GM12878 (cell line): ENCODE results near the gene BRD3. TPM values are rescaled to one million over a fixed set of nuclear protein-coding genes. Genes with fewer than 3 reads are reported as not detected.

Experiments
- ATAC-seq: fragments of 200-7000 bp; cut with Tn5 transposase; 3 replicates; pipeline ENCODE4 v1.9.1; 2020; ENCODE audit warnings: mild to moderate bottlenecking, moderate library complexity
- BruUV-seq: library from RNA; stranded (reverse); fragments of 400-500 nt; replicated peaks from 2 replicates; lab custom pipeline; 2021; lab: Mats Ljungman, UMichigan
- CTCF ChIA-PET: fragments of 300-600 bp; sonication (Branson Sonifier 250); formaldehyde crosslinking; extraction: SDS; loops from one replicate; lab custom pipeline; 2021; ENCODE audit warnings: inconsistent platforms; lab: Yijun Ruan, JAX
- POLR2A ChIA-PET: fragments of 350-600 bp; formaldehyde crosslinking; extraction: SDS; loops from one replicate; lab custom pipeline; 2021; ENCODE audit warnings: inconsistent platforms; lab: Charles Lee
- RAD21 ChIA-PET: fragments of 300-600 bp; sonication (Branson Sonifier 250); formaldehyde crosslinking; loops from one replicate; lab custom pipeline; 2023; ENCODE audit warnings: antibody characterized with exemption; ENCODE audit not compliant: unreplicated experiment; lab: Charles Lee
- SMC1A ChIA-PET: fragments of 300-600 bp; sonication (Branson Sonifier 250); formaldehyde crosslinking; loops from one replicate; lab custom pipeline; 2023; ENCODE audit not compliant: unreplicated experiment, uncharacterized antibody; lab: Charles Lee
- DNase-seq: peaks from one replicate; pipeline ENCODE4 v3.0.0-alpha.2; 2011; ENCODE audit warnings: low read depth, low spot score
- FAIRE-seq: peaks from 3 replicates; lab custom pipeline; 2011; peaks lifted over from hg19 to GRCh38; lab: Jason Lieb, UNC
- H2AFZ ChIP-seq: 2 replicates; pipeline ENCODE4 v1.6.0; 2011; ENCODE audit warnings: low read depth, low read length, control low read depth; ENCODE audit not compliant: control insufficient read depth
- H3K27ac ChIP-seq: 2 replicates; pipeline ENCODE4 v1.5.1; 2011; ENCODE audit warnings: control low read depth; ENCODE audit not compliant: control insufficient read depth, insufficient read depth
- H3K27me3 ChIP-seq, 2 experiments: replicated peaks in 1 of 2; 2 replicates each; pipeline versions ENCODE4 v1.6.0 to v1.6.1; 2011; ENCODE audit warnings: low read length in 1 of 2; ENCODE audit not compliant: control insufficient read depth in 2 of 2, insufficient read depth in 2 of 2
- H3K36me3 ChIP-seq, 2 experiments: 2 replicates each; pipeline ENCODE4 v1.5.1; 2011; ENCODE audit warnings: low read length in 1 of 2; ENCODE audit not compliant: control insufficient read depth in 2 of 2, insufficient read depth in 2 of 2
- H3K4me1 ChIP-seq: 2 replicates; pipeline ENCODE4 v1.6.1; 2011; ENCODE audit warnings: mild to moderate bottlenecking, low read length, moderate library complexity, mixed read lengths; ENCODE audit not compliant: control insufficient read depth, insufficient read depth
- H3K4me2 ChIP-seq: 2 replicates; pipeline ENCODE4 v1.6.0; 2011; ENCODE audit warnings: control low read depth; ENCODE audit not compliant: control insufficient read depth, insufficient read depth
- H3K4me3 ChIP-seq: fragments of 200-600 bp; sonication (generic); 2 replicates; pipeline ENCODE4 v1.5.1; 2016
- H3K79me2 ChIP-seq: 2 replicates; pipeline ENCODE4 v1.6.0; 2011; ENCODE audit warnings: low read length; ENCODE audit not compliant: control insufficient read depth, insufficient read depth
- H3K9ac ChIP-seq: 2 replicates; pipeline ENCODE4 v1.8.0; 2011; ENCODE audit warnings: low read length, control low read depth, mixed read lengths; ENCODE audit not compliant: control insufficient read depth, insufficient read depth
- H3K9me3 ChIP-seq: replicated peaks from 3 replicates; pipeline ENCODE4 v1.5.1; 2011; ENCODE audit warnings: mild to moderate bottlenecking, low read length; ENCODE audit not compliant: control insufficient read depth, insufficient read depth
- H4K20me1 ChIP-seq: 2 replicates; pipeline ENCODE4 v1.6.0; 2011; ENCODE audit not compliant: control insufficient read depth, insufficient read depth
- LARP7 ChIP-seq: fragments of 450-650 bp; IDR thresholded peaks from 2 replicates; pipeline ENCODE4 v1.6.1; 2017; ENCODE audit warnings: mild to moderate bottlenecking
- RAD21 ChIP-seq: IDR thresholded peaks from 2 replicates; pipeline ENCODE4 v1.6.1; 2011; ENCODE audit warnings: mild to moderate bottlenecking, low read depth, low read length, moderate library complexity; ENCODE audit not compliant: insufficient read depth
- RUNX3 ChIP-seq: IDR thresholded peaks from 2 replicates; pipeline ENCODE4 v1.6.1; 2012; ENCODE audit warnings: low read length, inconsistent platforms
- SMAD1 ChIP-seq: fragments of 450-650 bp; IDR thresholded peaks from 2 replicates; pipeline ENCODE4 v1.6.1; 2018; ENCODE audit warnings: mild to moderate bottlenecking, low read depth; ENCODE audit not compliant: partially characterized antibody
- SP1 ChIP-seq: IDR thresholded peaks from one replicate; pipeline ENCODE4 v1.6.1; 2011; ENCODE audit warnings: low read depth, low read length
- TARDBP ChIP-seq: IDR thresholded peaks from 2 replicates; pipeline ENCODE4 v1.6.1; 2016; ENCODE audit warnings: borderline replicate concordance
- TBL1XR1 ChIP-seq: IDR thresholded peaks from 2 replicates; pipeline ENCODE4 v1.6.1; 2012; ENCODE audit warnings: low read depth, low read length, improper control_type of control experiment
- WGBS: methylation state at CpG from one replicate; pipeline ENCODE4 v1.1.6; 2016; ENCODE audit warnings: low lambda C conversion rate; ENCODE audit not compliant: insufficient replicate concordance, insufficient coverage; ENCODE audit errors: missing lambda C conversion rate; 5-methylcytosine and 5-hydroxymethylcytosine counted together
- in situ Hi-C: fragments of 300-500 bp; cut with MboI; formaldehyde crosslinking; loops from 9 replicates; pipeline ENCODE4 v1.14.3; 2018; ENCODE audit warnings: mixed read lengths
- intact Hi-C: fragments of 100-400 bp; cut with micrococcal nuclease; formaldehyde crosslinking; loops from one replicate; pipeline ENCODE4 v1.14.2; 2022; ENCODE audit not compliant: unreplicated experiment
- polyA plus RNA-seq, 11 experiments: library from polyadenylated mRNA; depleted of rRNA in 4 of 11; unstranded in 6 of 11; stranded (reverse) in 5 of 11; fragments of >200 nt; fragmentation: Nextera tagmentation in 4 of 11; fragmentation: Illumina TruSeq in 1 of 11; extraction: Ambion mirVana in 4 of 11; extraction: Trizol in 1 of 11; gene quantifications; 1 replicate in 1 of 11; 2 replicates in 10 of 11; pipeline versions ENCODE4 v1.2.1 to v1.2.3, GENCODE V29; 2011 to 2016; ENCODE audit warnings: inconsistent platforms in 2 of 11, missing spikeins in 2 of 11, low read depth in 1 of 11
- total RNA-seq, 4 experiments: library from RNA; depleted of rRNA in 3 of 4; stranded (reverse); fragments of >200 nt in 3 of 4; fragmentation: Illumina TruSeq in 1 of 4; extraction: Trizol in 1 of 4; gene quantifications; 2 replicates each; pipeline versions ENCODE4 v1.2.1 to v1.2.3, GENCODE V29; 2013 to 2021
- TF ChIP-seq, protein P1 (sequence below): IDR thresholded peaks from 2 replicates; pipeline ENCODE4 v1.6.1; 2012; ENCODE audit warnings: improper control_type of control experiment, low read depth, low read length; ENCODE audit not compliant: insufficient replicate concordance
- TF ChIP-seq, protein P2 (sequence below): fragments of 450-650 bp; IDR thresholded peaks from 2 replicates; pipeline ENCODE4 v1.6.1; 2016; ENCODE audit warnings: mild to moderate bottlenecking

BRD3 gene
- total and polyA plus RNA-seq, 10 of the 15 experiments (the other 5 are each of a cell fraction or from before 2014, with no cell fraction given): 0.53 to 20.8 (median 4.8) TPM

DNA sequence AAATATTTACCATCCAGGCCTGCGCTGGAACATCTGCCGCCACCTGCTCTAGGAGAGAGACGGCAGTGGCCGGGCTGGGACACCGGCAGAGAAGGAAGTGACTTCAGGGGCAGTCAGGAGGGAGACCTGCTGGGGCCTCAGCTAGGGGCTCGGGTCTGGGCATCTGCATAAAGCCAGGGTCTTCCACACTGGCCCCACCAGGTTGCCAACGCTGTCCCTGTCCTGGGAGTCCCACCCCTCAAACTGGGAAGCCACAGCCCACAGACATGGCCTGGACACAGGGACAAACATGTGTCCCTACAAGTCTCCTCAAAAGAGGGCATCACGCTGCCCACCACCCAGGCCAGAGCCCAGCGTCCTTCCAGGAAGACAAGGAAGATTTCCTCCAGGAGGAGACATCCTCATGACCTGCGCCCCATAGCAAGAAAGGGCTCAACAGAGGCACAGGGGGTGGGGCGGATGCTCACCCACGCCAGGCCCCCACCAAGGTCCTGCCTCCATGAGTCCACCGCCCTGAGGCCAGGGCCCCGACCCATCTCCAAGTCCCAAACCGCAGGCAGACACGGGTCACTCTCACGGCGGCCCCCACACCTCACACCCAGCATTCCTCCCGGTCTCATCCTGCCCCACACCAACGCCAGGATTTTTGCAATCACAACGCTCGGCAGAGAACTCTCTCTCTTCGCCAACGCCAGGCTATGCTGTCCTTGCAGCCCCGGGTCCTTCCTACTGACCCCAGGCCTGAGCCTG is 84.7 kb downstream of the BRD3 start:
- H3K36me3 ChIP-seq: peaks cover 0 to 3% of the 10 kb centered on the region in 2 experiments; a peak in 3 of 4 replicates
- H2AFZ ChIP-seq: no peak overlapping the region
- CTCF ChIA-PET: no interaction called here
- SMC1A ChIA-PET: no interaction called here
- in situ Hi-C loops: no loop called here
- no peak for FAIRE-seq
- DNase-seq: no peak
- H3K9me3 ChIP-seq: no peaks in the 10 kb centered on the region
- POLR2A ChIA-PET: no interaction called here
- peaks cover 6% of the 10 kb centered on the region; the same call in 1 of the 2 replicates for H4K20me1 ChIP-seq
- H3K4me1 ChIP-seq: peaks cover 15% of the 10 kb centered on the region
- no TSS peak for BruUV-seq
- WGBS: 81% methylated on average over 21 of the region's 25 CpGs
- ATAC-seq: no peak
- RAD21 ChIA-PET: no interaction called here
- no peak overlapping the region for H3K27ac ChIP-seq
- TF ChIP-seq RAD21 (no peak), SMAD1 (no peak), SP1 (no peak)
- TF ChIP-seq, all 136 proteins: peak for 0
- Histone ChIP-seq H3K79me2 (peaks cover 87% of the 10 kb centered on the region), H3K4me2 (no peak overlapping the region), H3K9ac (no peak overlapping the region), H3K27me3 (no peaks in the 10 kb centered on the region), H3K4me3 (no peak overlapping the region)
- intact Hi-C loops: no loop called here

DNA sequence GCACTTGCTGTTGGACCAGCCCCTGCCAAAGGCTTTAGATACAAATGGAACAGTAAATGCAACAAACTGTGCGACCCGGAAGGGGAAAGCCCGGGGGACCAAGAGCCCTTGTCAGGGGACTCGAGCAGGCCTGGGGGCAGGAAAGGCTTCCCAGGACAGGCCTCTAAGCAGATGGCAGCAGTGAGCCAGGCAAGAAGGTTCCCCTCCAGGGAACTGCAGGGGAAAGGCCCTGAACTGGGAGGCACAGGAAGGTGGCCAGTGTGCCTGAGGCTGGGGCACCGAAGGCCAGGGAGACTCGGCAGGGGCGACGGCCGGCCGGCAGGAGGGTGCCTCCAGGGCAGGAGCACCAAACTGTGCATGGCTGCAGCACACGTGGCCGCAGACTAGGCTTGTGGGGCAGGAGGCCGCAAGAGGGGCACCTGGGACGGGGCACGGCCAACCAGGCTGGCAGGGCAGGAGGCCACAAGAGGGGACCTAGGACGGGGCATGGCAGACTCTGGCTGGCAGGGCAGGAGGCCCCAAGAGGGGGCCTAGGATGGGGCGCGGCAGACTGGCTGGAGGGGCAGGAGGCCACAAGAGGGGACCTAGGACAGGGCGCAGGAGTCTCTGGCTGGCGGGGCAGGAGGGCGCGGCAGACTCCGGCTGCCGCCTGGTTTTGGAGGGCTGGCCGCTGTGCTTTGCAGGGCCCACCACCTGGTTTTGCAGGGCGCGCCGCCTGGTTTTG is 85.7 kb downstream of the BRD3 start:
- no TSS peak for BruUV-seq
- no peak overlapping the region for H3K9ac ChIP-seq
- no peak overlapping the region for H3K27ac ChIP-seq
- POLR2A ChIA-PET: no interaction called here
- no peak for DNase-seq
- no peak overlapping the region for H2AFZ ChIP-seq
- intact Hi-C loops (no loop called here), in situ Hi-C loops (no loop called here)
- peaks cover 6% of the 10 kb centered on the region; the same call in 1 of the 2 replicates for H4K20me1 ChIP-seq
- no peak overlapping the region for H3K4me2 ChIP-seq
- no peaks in the 10 kb centered on the region for H3K9me3 ChIP-seq
- WGBS: 82% methylated on average over 28 of the region's 28 CpGs
- CTCF ChIA-PET: interaction anchor here (0.7 kb wide), 1 partner anchor 13 kb away, joined by 3 read pairs; no protein-coding TSS in a partner anchor
- peaks cover 15% of the 10 kb centered on the region for H3K4me1 ChIP-seq
- H3K79me2 ChIP-seq: peaks cover 86% of the 10 kb centered on the region
- SMC1A ChIA-PET: no interaction called here
- H3K4me3 ChIP-seq: no peak overlapping the region
- H3K36me3 ChIP-seq: peaks cover 0 to 5% of the 10 kb centered on the region in 2 experiments; a peak in 3 of 4 replicates
- FAIRE-seq: no peak
- no peak for ATAC-seq
- no peaks in the 10 kb centered on the region for H3K27me3 ChIP-seq
- RAD21 ChIA-PET: no interaction called here
- TF ChIP-seq SP1 (no peak), TARDBP (no peak), RUNX3 (no peak), TBL1XR1 (no peak), LARP7 (no peak)
- TF ChIP-seq, protein P1, sequence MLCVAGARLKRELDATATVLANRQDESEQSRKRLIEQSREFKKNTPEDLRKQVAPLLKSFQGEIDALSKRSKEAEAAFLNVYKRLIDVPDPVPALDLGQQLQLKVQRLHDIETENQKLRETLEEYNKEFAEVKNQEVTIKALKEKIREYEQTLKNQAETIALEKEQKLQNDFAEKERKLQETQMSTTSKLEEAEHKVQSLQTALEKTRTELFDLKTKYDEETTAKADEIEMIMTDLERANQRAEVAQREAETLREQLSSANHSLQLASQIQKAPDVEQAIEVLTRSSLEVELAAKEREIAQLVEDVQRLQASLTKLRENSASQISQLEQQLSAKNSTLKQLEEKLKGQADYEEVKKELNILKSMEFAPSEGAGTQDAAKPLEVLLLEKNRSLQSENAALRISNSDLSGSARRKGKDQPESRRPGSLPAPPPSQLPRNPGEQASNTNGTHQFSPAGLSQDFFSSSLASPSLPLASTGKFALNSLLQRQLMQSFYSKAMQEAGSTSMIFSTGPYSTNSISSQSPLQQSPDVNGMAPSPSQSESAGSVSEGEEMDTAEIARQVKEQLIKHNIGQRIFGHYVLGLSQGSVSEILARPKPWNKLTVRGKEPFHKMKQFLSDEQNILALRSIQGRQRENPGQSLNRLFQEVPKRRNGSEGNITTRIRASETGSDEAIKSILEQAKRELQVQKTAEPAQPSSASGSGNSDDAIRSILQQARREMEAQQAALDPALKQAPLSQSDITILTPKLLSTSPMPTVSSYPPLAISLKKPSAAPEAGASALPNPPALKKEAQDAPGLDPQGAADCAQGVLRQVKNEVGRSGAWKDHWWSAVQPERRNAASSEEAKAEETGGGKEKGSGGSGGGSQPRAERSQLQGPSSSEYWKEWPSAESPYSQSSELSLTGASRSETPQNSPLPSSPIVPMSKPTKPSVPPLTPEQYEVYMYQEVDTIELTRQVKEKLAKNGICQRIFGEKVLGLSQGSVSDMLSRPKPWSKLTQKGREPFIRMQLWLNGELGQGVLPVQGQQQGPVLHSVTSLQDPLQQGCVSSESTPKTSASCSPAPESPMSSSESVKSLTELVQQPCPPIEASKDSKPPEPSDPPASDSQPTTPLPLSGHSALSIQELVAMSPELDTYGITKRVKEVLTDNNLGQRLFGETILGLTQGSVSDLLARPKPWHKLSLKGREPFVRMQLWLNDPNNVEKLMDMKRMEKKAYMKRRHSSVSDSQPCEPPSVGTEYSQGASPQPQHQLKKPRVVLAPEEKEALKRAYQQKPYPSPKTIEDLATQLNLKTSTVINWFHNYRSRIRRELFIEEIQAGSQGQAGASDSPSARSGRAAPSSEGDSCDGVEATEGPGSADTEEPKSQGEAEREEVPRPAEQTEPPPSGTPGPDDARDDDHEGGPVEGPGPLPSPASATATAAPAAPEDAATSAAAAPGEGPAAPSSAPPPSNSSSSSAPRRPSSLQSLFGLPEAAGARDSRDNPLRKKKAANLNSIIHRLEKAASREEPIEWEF: no peak
- TF ChIP-seq, protein P2, sequence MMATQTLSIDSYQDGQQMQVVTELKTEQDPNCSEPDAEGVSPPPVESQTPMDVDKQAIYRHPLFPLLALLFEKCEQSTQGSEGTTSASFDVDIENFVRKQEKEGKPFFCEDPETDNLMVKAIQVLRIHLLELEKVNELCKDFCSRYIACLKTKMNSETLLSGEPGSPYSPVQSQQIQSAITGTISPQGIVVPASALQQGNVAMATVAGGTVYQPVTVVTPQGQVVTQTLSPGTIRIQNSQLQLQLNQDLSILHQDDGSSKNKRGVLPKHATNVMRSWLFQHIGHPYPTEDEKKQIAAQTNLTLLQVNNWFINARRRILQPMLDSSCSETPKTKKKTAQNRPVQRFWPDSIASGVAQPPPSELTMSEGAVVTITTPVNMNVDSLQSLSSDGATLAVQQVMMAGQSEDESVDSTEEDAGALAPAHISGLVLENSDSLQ: no peak
